ENCODE results near the gene DDIAS.

DNA sequence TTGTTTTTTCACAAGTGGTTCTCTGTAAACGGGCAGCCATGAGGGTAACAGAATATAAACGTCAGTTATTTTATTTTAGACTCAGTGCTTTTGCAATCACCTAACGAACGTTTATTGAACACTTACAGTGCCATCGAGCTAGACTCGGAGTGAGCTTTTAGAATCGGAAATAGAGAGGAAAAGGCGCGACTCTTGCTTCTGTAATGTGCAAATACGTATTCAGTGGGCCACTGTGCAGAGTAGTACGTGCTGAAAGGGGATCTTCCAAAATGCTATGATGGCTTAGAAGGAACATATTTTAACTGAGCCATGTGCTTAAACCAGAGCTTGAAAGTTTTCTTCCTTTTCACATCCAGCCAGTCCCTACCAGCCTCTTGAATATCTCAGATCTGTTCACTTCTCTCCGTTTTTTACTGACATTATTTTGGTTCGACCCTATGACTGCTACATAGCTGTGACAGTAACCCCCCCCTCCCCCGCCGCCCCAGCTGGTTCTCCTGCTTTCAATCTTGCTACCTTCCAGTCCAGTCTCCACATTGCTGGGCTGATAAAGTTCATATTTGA, 468 bp downstream of the DDIAS start:
- no peak for TF ChIP-seq CTCF (IDR thresholded peaks at IDR 0.05)
- no peak for TF ChIP-seq EZH2 (IDR thresholded peaks at IDR 0.05; ENCODE audit: borderline replicate concordance, insufficient read depth, low read depth, low read length, poor library complexity, severe bottlenecking)
